ENCODE results near the gene NETO2. TPM values are rescaled to one million over a fixed set of nuclear protein-coding genes. Genes with fewer than 3 reads are reported as not detected.

NETO2 gene
- total and polyA plus RNA-seq, 10 of the 15 experiments (the other 5 are each of a cell fraction or from before 2014, with no cell fraction given), result 8.5 to 53.1 (median 27.0) TPM

- H3K27ac ChIP-seq (ENCODE audit: control insufficient read depth, insufficient read depth), result peak overlapping the region; percentile 71
- no peaks in the 10 kb centered on the region for H3K79me2 ChIP-seq (ENCODE audit: control insufficient read depth, insufficient read depth, low read length)
- CTCF ChIA-PET, result interaction anchor here (0.8 to 3.5 kb wide), 17 partner anchors 10 to 1117 kb away, joined by 3 to 39 read pairs (median 4); partner anchors contain the start of gene NETO2
- intact Hi-C loops (cut with micrococcal nuclease; ENCODE audit: unreplicated experiment) (loop anchor here (2.0 kb wide), 1 partner anchor 25 kb away; no protein-coding TSS in a partner anchor), in situ Hi-C loops (cut with MboI) (no loop called here)
- SMC1A ChIA-PET (ENCODE audit: uncharacterized antibody, unreplicated experiment), result interaction anchor here (0.6 to 4.3 kb wide), 21 partner anchors 9 to 1008 kb away, joined by 3 to 42 read pairs (median 4); no protein-coding TSS in a partner anchor
- H3K4me1 ChIP-seq (ENCODE audit: control insufficient read depth, insufficient read depth, low read length), result peaks cover 22% of the 10 kb centered on the region
- H3K4me2 ChIP-seq (ENCODE audit: control insufficient read depth, insufficient read depth), result peak overlapping the region; percentile 52
- H2AFZ ChIP-seq (ENCODE audit: control insufficient read depth, low read depth, low read length), result peak overlapping the region; percentile 25
- no peaks in the 10 kb centered on the region for H3K9me3 ChIP-seq (replicated peaks; ENCODE audit: control insufficient read depth, insufficient read depth, low read length)
- no peaks in the 10 kb centered on the region for H3K27me3 ChIP-seq (replicated peaks in 1 of 2; ENCODE audit: control insufficient read depth in 2 of 2, insufficient read depth in 2 of 2, low read length in 1 of 2)
- POLR2A ChIA-PET, result interaction anchor here (0.6 to 1.7 kb wide), 8 partner anchors 9 to 1565 kb away, joined by 3 to 10 read pairs (median 4); partner anchors contain the start of gene NETO2
- RAD21 ChIA-PET (ENCODE audit: unreplicated experiment), result interaction anchor here (0.5 to 2.7 kb wide), 22 partner anchors 9 to 1117 kb away, joined by 3 to 52 read pairs (median 5); partner anchors contain the start of genes DNAJA2 and NETO2
- FAIRE-seq, result peak; percentile 41
- H3K9ac ChIP-seq (ENCODE audit: control insufficient read depth, insufficient read depth, low read length), result peak overlapping the region; percentile 48
- DNase-seq (ENCODE audit: low read depth, low spot score), result no peak
- H3K36me3 ChIP-seq (ENCODE audit: control insufficient read depth in 2 of 2, insufficient read depth in 2 of 2, low read length in 1 of 2), result no peaks in the 10 kb centered on the region
- 46% methylated on average over 5 of the region's 5 CpGs for whole genome bisulfite sequencing (ENCODE audit: insufficient coverage, insufficient replicate concordance, low lambda C conversion rate, missing lambda C conversion rate)
- no peaks in the 10 kb centered on the region for H4K20me1 ChIP-seq (ENCODE audit: control insufficient read depth, insufficient read depth)
- ATAC-seq, result peak; percentile 7
- peak overlapping the region; percentile 37; the same call in 1 of the 2 replicates for H3K4me3 ChIP-seq
- TF ChIP-seq CBX5 (IDR thresholded peaks at IDR 0.05; ENCODE audit: low read depth) (no peak), SUZ12 (IDR thresholded peaks at IDR 0.05; ENCODE audit: unreplicated experiment) (no peak), RELB (IDR thresholded peaks at IDR 0.05; ENCODE audit: low read depth) (0 out of 2 replicates have a peak, but pooled peaks have one; percentile 3), LARP7 (IDR thresholded peaks at IDR 0.05) (no peak), ZNF274 (IDR thresholded peaks at IDR 0.05; ENCODE audit: insufficient read depth, insufficient read length) (no peak), MEF2A (IDR thresholded peaks at IDR 0.05; ENCODE audit: insufficient read depth, low read depth, low read length) (no peak), EGR1 (IDR thresholded peaks at IDR 0.05; ENCODE audit: borderline replicate concordance in 1 of 2, low read depth in 2 of 2, low read length in 2 of 2) (no peak), TCF7 (IDR thresholded peaks at IDR 0.05; ENCODE audit: borderline replicate concordance) (no peak), JUNB (IDR thresholded peaks at IDR 0.05) (no peak)
- no TSS peak for BruUV-seq (replicated peaks)
Observed at GRCh38 chr16:47047524-47048203, 96.1 kb downstream of the NETO2 start.

Measured in GM12878 (cell line).